Activated CD4-positive, alpha-beta T cell treated with anti-CD3 and anti-CD28 coated beads, Interleukin-2, Interleukin-6, amounts not matched to agents 100 ng/mL and 50 ng/mL, durations not matched to agents 16 hours and 8 hours (primary cell): ENCODE results near the gene NOTUM.
"Not testable (repeated sequence)": the region's sequence is repeated elsewhere in the genome, so short reads cannot be mapped to it uniquely, and the experiment has no call there.

Source experiments
- DNase-seq: peaks from one replicate; pipeline ENCODE4 v3.0.0-alpha.2; 2020

The NOTUM gene

DNA sequence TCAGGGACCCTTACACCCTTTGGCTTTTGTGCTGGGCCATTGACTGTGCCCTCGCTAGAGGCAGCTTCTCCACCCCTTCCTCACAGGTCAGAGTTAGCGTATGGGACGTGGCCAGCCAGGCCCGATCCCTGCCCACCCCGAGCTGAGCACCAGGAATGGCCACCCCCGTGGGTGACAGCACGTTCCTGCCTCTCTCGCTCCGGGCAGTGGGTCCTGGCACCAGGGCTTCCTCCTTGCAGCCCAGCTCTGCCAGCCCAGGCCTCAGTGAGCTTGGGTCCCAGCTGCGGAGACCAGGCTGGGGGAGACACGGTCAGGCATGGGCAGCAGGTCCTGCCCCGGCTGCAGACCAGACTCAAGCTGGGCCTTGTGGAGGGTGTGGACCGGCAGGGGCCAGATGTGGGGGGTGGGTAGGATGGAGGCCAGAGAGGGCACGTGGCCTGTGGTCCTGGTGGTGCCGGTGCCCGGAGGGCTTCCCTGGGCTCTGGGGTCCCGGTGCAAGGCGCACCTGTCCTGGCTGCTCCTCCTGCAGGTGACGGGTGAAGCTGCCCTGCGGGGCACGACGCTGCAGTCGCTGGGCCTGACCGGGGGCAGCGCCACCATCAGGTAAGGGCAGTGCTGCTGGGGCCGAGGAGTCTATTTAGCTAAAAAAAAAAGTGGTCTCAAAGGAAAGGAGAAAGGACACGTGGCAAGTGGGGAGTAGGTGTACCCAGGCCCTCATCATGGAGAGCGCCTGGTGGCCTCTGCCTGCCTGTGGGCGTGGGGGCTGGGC lies 34.7 kb upstream of the NOTUM start:
- no peak for DNase-seq

DNA sequence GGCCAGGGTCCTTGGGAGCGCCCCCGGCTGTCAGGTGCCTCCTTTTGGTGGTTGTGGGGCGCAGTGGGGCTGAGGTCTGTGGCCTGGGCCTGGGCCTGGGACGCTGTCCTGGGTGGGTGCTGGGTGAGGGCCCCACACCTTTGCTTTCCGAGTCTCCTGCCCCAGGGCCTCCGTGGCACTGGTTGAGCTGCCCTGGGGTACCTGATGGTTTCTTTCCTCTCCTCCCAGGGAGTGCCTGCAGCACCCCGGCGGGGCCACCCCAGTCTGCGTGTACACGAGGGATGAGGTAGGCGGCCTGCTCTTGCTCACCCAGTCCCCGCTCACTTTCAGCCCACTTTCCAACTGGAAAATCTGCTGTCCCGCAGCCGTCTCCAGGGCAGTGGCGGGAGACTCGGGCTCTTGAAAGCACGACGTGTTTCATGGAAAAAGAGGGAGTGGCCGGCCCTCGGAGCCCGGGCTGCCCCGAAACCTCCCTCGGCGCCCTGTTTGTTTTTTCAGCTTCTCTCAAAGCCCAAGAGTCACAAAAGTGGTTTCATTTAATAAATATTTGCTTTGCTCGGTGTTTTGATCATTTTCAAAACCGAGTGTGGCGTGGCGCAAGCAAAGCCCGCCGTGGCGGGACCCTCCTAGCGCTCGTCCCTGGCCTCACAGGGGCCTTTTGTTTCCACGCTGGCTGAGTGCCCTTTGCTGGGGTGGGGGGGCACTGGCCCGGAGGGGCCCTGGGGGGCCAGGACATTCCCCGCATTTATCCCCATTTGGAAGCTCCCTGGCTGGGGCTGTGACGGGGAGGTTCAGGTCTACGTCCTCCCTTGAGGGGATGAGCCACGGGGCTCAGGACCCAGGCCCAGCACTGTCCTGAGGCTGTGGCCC lies 33.8 kb upstream of the NOTUM start:
- no peak for DNase-seq

DNA sequence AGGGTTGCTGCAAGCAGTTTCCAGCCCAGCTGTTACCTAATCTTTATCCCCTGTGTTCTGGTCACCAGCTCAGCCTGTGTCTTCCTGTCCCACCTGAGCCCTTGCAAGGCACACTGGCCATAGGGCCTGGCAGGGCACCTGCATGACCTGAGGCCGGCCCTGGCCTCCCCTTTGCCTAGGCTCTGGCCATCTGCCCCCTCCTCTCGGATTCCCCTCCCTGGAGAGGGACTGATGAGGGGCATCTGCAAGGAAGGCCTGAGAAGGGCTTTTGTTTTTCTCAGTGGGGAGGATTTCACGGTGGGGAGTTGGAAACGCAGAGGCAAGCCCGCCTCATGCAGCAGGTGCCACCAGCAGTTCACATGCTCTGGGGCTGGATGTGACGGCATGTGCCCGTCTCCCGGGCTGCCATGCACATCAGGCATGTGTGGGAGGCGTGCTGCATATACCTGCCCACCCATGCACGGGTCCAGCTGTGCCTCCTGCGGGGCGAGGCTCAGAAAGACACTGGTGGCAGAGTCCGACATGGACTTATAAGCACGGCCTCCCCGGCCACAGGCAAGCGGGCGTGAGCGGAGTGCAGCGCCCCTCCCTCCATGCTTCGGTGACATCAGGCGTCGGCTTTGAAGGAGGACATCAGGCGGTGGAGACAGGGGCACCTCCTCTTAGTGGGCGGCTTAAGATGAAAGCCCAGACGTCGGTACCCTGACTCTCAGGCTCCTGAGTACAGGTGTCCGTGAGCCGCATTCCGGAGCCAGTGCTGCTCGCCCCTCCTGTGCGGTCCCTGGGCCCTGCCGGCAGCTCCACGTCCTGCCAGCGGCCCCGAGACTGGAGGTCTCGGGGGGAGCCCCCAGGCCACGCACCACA lies 33.0 kb upstream of the NOTUM start:
- no peak for DNase-seq

DNA sequence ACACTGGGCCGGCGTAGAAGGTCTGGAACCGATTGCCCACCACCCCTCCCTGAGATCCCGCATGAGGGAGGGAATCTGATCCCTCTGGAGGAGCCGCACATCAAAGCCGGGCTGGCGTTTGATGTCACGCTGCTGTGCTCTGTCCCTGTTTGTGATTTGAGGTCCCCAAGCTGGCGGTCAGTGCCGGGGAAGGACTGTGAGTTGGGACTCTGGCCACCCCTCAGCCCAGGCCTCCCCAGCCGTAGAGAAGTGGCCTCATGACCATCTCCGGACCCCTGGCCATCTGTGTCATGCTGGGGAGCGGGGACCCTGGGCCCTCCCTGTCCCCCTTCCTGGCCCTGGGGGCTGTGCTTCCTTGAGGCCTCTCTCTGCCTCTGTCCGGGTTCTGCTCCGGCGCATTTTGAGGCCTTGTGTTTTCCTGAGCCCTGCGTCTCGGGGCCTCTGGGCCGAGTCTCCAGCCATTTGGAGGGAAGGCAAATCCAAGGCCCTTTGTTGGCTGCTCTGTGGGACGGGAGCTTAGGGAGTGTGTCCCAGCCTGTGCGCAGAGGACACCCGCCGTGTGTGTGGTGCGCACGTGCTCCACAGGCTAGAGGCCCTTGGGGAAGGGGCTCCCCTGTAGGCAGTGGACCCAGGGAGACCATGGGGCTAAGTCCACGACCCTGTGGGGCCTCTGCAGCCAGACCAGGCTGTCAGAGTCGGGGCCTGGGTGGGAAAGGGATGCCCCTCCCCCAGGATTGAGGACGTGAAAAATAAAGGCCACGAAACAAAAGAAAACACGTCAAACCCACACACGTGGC lies 31.5 kb upstream of the NOTUM start:
- DNase-seq: no peak

DNA sequence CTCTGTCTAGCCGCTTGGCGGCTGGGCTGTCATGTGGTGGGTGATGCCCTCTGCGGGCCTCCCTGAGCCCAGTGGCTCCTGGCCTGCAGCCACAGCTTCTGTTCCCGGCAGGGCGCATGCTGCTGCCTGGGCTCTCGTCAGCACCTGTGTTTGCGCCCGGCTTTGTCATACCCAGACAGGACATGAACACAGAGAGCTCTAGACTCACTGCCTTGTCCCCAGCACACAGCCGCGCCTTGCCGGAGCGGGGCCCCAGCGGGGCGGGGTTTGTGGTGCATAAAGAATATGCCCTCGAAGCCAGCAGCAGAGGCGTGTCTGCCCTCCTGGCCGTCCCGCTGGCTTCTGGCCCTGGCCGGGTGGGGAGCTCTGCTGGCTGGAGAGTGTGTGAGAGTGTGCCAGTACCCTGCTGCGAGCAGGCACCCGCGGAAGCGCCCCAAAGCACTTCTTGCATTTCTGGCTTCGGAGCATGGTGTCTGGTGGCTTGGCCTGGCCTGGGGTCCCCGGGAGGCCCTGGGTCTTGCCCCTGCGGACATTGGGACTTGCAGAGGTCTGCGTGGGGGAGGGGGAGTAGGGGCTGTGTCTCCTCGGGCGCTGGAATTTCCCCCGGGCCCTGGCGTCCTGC lies 30.8 kb upstream of the NOTUM start:
- DNase-seq: no peak

DNA sequence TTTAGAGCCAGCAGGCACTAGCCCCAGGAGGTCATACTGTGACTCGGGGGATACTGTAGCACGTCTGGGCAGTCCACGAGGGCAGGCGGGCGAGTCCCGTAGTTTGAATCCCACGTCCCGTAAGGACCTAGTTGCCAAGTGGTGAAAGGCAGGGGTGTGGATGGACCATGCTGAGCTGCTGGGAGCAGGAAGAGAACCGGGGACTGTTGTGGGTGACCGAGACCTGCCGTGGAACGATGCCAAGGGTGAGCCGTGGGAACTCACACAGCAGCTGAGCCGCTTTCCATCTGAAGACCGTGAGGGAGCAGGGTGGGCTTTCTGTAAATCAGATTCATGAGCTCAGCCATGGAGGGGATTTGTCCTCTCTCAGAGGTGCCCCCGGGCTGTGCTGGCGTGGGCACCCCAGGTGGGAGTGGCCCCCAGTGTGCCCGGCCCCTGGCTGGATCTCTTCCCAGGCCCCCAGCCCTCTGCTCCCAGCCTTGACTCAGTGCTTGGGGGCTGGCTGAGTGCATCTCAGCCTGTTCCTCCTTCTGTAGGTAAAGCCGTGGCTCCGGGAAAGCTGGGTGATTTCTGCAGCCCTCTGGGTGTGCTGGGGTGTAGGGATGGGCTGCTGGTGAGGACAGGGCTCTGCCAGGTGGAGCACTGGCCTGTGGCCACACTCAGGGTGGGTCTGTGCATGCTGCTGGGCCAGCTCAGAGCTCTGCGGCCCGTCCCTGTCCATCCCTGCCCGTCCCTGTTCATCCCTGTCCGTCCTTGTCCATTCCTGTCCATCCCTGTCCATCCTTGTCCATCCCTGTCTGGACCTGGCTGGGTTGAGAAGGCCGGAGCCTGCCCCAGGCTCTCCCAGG lies 30.1 kb upstream of the NOTUM start:
- DNase-seq: no peak

DNA sequence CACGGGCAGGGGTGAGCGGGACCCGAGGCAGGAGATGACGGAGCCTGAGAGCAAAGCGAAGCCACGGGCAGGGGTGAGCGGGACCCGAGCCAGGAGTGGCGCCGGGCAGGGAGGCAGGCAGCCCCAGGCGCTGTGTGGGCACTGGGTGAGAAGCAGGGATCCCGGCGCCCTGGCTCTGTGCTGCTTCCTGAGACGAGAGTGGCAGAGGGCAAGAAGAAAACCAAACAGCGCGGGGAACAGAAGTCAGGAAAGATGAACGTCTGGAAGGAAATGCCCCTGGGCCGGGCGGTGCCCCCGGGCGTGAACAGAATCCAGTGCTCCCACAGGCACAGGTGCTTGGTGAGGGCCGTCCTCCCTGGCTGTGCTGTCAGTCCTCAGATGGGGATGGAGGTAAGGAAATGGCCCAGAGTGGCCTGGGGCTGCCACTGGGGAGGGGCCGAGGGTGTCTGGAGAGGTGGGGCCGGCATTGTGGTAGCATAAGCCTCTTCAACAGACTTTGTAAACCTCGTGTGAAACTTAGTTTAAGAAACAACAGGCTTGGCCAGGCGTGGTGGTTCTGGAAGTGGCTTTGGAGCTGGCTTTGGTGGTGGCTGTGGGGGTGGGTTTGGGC lies 26.3 kb upstream of the NOTUM start:
- DNase-seq: no peak

DNA sequence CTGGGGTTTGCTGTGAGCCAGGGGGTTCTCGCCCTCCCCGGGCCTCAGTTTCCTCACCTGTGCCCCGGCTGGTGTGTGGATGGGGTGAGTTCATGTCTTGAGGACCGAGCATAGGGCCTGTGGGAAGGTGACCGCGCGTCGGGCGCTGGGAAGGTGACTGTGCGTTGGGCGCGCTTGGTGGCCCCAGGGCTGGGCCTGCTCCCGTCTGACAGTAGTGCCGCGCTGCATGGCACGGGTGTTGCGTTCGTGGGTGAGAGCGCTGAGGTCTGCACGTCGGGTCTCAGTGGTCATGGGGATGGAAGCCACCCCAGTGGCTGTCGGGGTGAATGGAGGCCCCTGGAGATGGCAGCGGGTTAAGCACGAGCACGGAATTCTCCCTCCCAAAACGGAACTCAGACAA lies 25.6 kb upstream of the NOTUM start:
- no peak for DNase-seq

DNA sequence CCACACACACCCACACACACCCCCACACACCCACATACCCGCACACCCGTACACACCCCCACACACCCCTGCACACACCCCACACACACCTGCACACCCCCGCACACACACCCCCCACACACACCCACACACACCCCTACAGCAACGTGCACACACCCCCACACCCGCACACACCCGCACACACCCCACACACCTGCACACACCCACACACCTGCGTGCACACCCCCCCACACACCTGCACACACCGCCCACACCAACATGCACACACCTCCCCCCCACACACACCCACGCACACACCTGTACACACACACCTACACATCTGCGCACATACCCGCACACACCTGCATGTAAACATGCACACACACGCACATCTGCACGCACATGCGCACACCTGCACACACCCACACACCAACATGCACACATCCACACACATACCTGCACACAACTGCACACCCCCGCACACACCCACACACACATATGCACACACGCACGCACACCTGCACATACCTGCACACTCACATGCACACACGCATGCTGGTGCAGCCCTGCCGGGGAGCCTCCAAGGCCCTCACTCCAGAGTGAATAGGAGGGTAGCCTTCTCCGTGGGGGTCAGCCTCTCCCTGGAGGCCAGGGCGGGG lies 23.9 kb upstream of the NOTUM start:
- DNase-seq: no peak

DNA sequence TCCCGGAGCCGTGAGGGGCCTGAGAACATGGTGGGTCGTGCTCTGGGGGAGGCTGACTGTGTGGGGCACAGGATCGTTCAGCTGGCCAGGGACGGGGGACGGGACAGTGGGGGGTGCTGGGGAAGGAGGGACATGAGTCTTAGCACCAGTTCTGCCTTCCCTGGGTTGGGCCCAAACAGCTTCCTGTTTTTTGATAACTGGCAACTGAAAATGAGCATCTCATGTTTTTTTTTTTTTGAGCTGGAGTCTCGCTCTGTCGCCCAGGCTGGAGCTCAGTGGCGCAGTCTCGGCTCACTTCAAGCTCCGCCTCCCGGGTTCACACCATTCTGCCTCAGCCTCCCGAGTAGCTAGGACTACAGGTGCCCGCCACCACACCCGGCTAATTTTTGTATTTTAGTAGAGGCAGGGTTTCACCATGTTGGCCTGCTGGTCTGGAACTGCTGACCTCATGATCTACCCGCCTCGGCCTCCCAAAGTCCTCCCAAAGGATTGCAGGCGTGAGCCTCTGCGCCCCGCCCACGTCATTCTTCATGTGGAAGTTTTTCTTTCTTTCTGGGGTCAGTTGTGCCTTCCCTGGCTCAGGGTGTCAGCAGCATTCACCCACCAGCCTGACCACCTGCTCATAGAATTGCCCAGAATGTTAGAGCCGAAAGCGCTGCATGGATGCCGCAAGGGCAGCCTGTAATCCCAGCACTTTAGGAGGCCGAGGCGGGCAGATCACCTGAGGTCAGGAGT lies 22.8 kb upstream of the NOTUM start:
- DNase-seq: no peak

DNA sequence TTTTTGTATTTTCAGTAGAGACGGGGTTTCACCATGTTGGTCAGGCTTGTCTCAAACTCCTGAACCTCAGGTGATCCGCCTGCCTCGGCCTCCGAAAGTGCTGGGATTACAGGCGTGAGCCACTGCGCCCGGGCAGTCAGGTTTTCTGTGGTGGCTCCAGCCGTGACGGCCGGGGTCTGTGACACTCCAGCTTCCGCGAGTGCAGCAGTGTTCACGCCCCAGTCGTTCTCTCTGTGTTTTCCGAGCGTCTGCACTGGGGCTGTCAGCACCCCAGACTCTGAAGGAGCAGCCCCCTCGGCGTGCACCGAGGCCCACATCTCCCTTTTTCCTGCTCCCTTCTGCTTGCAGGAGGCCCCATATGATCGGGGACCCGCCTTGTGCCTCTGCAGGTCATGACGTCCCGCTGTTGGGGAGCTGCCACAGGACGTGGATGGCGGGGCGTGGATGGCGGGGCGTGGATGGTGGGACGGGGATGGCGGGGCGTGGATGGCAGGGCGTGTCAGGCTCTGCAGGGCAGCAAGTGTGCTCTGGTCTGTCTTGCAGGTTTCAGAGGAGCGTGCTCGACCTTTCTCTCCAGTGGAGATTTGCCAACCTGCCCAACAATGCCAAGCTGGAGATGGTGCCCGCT lies 22.1 kb upstream of the NOTUM start:
- no peak for DNase-seq

DNA sequence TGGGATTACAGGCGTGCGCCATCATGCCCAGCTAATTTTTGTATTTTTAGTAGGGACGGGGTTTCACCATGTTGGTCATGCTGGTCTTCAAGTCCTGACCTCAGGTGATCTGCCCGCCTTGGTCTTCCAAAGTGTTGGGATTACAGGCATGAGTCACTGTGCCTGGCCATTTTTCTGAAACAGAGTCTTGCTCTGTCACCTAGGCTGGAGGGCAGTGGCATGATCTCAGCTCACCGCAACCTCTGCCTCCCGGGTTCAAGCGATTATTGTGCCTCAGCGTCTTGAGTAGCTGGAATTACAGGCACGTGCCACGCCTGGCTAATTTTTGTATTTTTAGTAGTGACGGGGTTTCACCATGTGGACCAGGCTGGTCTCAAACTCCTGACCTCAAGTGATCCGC lies 20.5 kb upstream of the NOTUM start:
- not testable (repeated sequence) for DNase-seq

DNA sequence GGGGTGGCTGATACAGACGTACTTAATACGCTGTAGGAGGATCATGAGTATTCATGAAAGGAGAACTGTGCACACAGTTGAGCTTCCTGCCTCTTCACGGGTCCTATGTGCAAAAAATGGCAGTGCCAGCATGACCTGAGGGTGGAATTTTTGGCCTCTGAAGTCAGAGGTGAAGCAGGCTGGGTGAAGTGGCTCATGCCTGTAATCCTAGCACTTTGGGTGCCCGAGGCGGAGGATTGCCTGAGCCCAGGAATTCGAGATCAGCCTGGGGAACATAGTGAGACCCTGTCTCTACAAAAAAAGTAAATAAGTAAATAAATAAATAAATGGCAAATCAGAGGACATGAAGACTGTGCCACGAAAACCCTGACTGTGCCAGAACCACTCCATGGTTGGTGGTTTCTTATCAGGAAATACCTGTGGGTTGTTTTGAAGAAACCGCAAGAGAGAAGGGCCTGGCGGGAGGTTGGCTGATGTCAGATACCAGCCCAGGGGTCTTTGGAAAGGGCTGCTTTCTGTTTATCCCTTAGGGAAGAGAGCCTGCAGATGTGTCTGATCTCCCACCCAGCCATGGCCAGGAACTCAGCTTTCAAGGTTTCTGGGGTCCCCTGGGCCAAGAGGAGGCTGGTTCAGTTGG lies 19.8 kb upstream of the NOTUM start:
- no peak for DNase-seq

DNA sequence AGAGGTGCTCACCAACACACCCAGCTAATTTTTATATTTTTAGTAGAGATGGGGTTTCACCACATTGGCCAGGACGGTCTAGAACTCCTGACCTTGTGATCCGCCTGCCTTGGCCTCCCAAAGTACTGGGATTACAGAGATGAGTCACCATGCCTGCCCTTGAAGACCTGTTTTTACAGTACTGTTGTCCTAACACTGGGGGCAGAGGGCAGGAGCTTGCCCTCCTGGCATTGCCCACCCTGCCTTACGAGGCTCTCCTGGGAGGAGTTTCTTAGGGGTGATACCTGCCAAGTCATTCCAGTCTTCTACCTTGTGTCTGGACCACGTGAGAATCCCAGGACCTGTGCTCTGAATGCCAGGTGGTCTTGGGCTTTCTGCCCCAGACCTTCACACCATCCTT lies 19.1 kb upstream of the NOTUM start:
- DNase-seq: no peak

DNA sequence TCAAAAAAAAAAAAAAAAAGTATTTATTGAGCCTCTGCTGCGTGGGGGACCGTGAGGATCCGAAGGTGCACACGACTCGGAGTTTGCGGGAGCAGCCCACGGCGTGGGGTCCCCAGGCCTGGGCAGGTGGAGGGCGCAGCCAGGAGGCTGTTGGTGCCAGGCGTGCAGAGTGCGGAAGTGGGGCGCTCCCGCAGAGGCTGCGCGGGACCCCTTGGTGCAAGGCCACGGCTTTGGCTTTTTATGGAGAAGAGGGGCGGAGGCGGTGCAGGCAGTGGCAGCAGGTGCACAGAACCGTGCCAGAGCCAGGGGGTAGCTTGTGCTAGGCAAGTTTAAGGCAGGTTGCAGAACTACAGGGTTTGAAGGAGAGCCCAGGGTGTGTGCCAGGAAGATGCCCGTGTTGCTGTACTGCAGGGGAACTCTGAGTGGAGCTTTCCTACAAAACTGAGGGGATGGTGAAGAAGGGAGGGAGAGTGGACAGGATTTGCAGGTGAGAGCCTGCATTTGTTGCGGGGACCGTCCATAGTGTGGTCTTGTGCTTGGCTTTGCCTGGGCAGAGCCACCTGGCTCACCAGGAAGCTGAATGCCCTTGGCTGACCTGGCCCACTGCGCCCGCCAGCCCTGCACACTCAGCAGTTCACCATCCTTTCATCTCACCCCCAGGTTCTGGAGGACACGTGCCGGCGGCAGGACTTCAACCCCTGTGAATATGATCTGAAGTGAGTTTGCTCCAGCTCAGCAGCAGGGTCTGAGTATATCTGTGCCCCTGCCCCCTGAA lies 17.7 kb upstream of the NOTUM start:
- no peak for DNase-seq

DNA sequence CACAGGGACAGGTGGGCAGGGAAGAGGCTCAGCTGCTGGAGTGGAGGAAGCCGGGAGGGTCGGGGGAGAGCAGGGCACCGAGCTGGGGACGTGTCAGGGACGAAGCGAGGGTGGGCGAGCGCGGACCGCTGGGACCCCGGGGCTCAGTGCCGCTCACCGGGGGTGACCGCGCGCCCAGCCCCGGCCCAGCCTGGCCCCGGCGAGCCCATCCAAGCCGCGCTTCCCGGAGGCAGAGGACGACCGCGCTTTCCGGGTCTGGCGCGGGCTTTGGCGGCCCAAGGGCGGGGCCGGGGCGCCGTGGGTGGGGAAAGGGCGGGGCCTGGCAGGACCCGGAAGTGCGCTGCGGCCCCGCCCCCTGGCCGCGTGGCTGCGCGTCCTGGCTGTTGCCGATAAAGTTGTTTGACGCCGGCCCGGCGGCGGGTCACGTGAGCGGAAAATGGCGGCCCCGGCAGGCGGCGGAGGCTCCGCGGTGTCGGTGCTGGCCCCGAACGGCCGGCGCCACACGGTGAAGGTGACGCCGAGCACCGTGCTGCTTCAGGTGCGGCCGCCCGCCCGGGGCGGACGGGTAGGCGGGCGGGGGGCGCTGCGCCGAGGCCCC lies 16.3 kb upstream of the NOTUM start, which contains the start of gene ASPSCR1:
Gene ASPSCR1, plus strand, starts transcription at position 419 of the 598 bp plus-strand sequence. Its CDS starts 18 bp downstream, at position 437.
- peak; percentile 95 for DNase-seq
